HepG2 (cell line): Measurements from ENCODE around the gene SLC34A3. TPM values are rescaled to one million over a fixed set of nuclear protein-coding genes. Genes with fewer than 3 reads are reported as not detected.

Source experiments
- CEBPB ChIP-seq: IDR thresholded peaks from 2 replicates; pipeline ENCODE4 v1.6.1; 2011; ENCODE audit warnings: low read depth, low read length, improper control_type of control experiment, borderline replicate concordance
- HIC2 ChIP-seq: sonication (generic); formaldehyde crosslinking; IDR thresholded peaks from 2 replicates; pipeline ENCODE4 v1.9.0; 2022; ENCODE audit warnings: low read depth, missing genetic modification reagents
- HNF1A ChIP-seq, 2 experiments: sonication (generic) in 1 of 2; formaldehyde crosslinking in 1 of 2; IDR thresholded peaks; 2 replicates each; pipeline versions ENCODE4 v1.4.0 to v1.6.1; 2016 to 2020; ENCODE audit warnings: borderline replicate concordance in 1 of 2, low read depth in 1 of 2, mild to moderate bottlenecking in 1 of 2, missing genetic modification reagents in 1 of 2
- HNF4A ChIP-seq: sonication (generic); formaldehyde crosslinking; IDR thresholded peaks from 2 replicates; pipeline ENCODE4 v1.4.0; 2020; ENCODE audit warnings: missing genetic modification reagents
- KDM2A ChIP-seq: sonication (generic); formaldehyde crosslinking; IDR thresholded peaks from 2 replicates; pipeline ENCODE4 v1.4.0; 2020; ENCODE audit warnings: low read depth, missing genetic modification reagents, borderline replicate concordance
- MAFF ChIP-seq: IDR thresholded peaks from 2 replicates; pipeline ENCODE4 v1.6.1; 2011; ENCODE audit warnings: low read depth, low read length, improper control_type of control experiment
- MYC ChIP-seq: sonication (generic); formaldehyde crosslinking; IDR thresholded peaks from 2 replicates; pipeline ENCODE4 v1.9.0; 2021; ENCODE audit warnings: missing genetic modification reagents, borderline replicate concordance
- NR1H2 ChIP-seq: sonication (generic); formaldehyde crosslinking; IDR thresholded peaks from 2 replicates; pipeline ENCODE4 v1.8.1; 2022; ENCODE audit warnings: low read depth, missing genetic modification reagents, borderline replicate concordance
- PAX8 ChIP-seq: sonication (generic); formaldehyde crosslinking; IDR thresholded peaks from 2 replicates; pipeline ENCODE4 v1.8.0; 2022; ENCODE audit warnings: mild to moderate bottlenecking, missing genetic modification reagents, borderline replicate concordance
- PCBP1 ChIP-seq: fragments of 200-400 bp; formaldehyde crosslinking; IDR thresholded peaks from 2 replicates; pipeline ENCODE4 v1.6.1; 2017; ENCODE audit warnings: mild to moderate bottlenecking, low read depth, low read length, borderline replicate concordance
- PCBP2 ChIP-seq: fragments of 200-400 bp; formaldehyde crosslinking; optimal IDR thresholded peaks from 2 replicates; pipeline ENCODE3; 2018; ENCODE audit warnings: low read length, low read depth; ENCODE audit not compliant: poor library complexity, severe bottlenecking
- PHF21A ChIP-seq: sonication (generic); formaldehyde crosslinking; IDR thresholded peaks from 2 replicates; pipeline ENCODE4 v1.5.0; 2020; ENCODE audit warnings: mild to moderate bottlenecking, missing genetic modification reagents
- POGK ChIP-seq: sonication (generic); formaldehyde crosslinking; conservative IDR thresholded peaks from 2 replicates; pipeline ENCODE4 v1.8.0; 2022; ENCODE audit warnings: mild to moderate bottlenecking, moderate library complexity, missing genetic modification reagents
- SP5 ChIP-seq: IDR thresholded peaks from 2 replicates; pipeline ENCODE4 v1.6.1; 2016; ENCODE audit warnings: low read depth, borderline replicate concordance
- ZBTB7A ChIP-seq: sonication (generic); formaldehyde crosslinking; IDR thresholded peaks from 2 replicates; pipeline ENCODE4 v1.8.0; 2022; ENCODE audit warnings: mild to moderate bottlenecking, missing genetic modification reagents
- ZFYVE20 ChIP-seq: sonication (generic); formaldehyde crosslinking; IDR thresholded peaks from 2 replicates; pipeline ENCODE4 v1.8.0; 2023; ENCODE audit warnings: low read depth, mild to moderate bottlenecking, moderate library complexity, missing genetic modification reagents, borderline replicate concordance
- ZNF224 ChIP-seq: sonication (generic); formaldehyde crosslinking; IDR thresholded peaks from 2 replicates; pipeline ENCODE4 v1.5.0; 2020; ENCODE audit warnings: mild to moderate bottlenecking, missing genetic modification reagents
- ZNF232 ChIP-seq: sonication (generic); formaldehyde crosslinking; IDR thresholded peaks from 2 replicates; pipeline ENCODE4 v1.4.0; 2020; ENCODE audit warnings: missing genetic modification reagents, borderline replicate concordance
- ZNF713 ChIP-seq: sonication (generic); formaldehyde crosslinking; IDR thresholded peaks from 2 replicates; pipeline ENCODE4 v1.4.0; 2020; ENCODE audit warnings: mild to moderate bottlenecking, missing genetic modification reagents
- ZNF737 ChIP-seq: sonication (generic); formaldehyde crosslinking; IDR thresholded peaks from 2 replicates; pipeline ENCODE4 v1.5.0; 2020; ENCODE audit warnings: missing genetic modification reagents, mild to moderate bottlenecking, borderline replicate concordance
- polyA plus RNA-seq, 8 experiments: library from polyadenylated mRNA; depleted of rRNA in 3 of 8; stranded (reverse) in 7 of 8; unstranded in 1 of 8; fragments of >200 nt; fragmentation: Illumina TruSeq in 4 of 8; extraction: Trizol in 4 of 8; gene quantifications; 2 replicates each; pipeline versions ENCODE4 v1.2.1 to v1.2.3, GENCODE V29; 2011 to 2016; ENCODE audit warnings: low read depth in 4 of 8, missing spikeins in 1 of 8, mixed read lengths in 1 of 8; ENCODE audit not compliant: insufficient read depth in 1 of 8
- total RNA-seq, 5 experiments: library from RNA; depleted of rRNA; stranded (reverse); fragments of >200 nt; fragmentation: Illumina TruSeq; extraction: Trizol; gene quantifications; 2 replicates each; pipeline ENCODE4 v1.2.3, GENCODE V29; 2016; ENCODE audit warnings: low read depth in 1 of 5

Gene SLC34A3
- total and polyA plus RNA-seq, 2 of the 13 experiments (the other 11 are each of a cell fraction or from before 2014, with no cell fraction given): 0.07 to 1.0 TPM

GRCh38 chr9:137229903-137230704, 597 bp upstream of the SLC34A3 start (continued):
- TF ChIP-seq PHF21A (CRISPR knock-in tag) (peak; percentile 83), SP5 (peak; percentile 41), HNF4A (peak; percentile 30), ZFYVE20 (CRISPR knock-in tag) (no peak), ZNF713 (CRISPR knock-in tag) (peak; percentile 35; the same call in 1 of the 2 replicates), ZBTB7A (0 out of 2 replicates have a peak, but pooled peaks have one; percentile 26), POGK (CRISPR knock-in tag) (0 out of 2 replicates have a peak, but pooled peaks have one; percentile 56), KDM2A (CRISPR knock-in tag) (peak; percentile 76), ZNF224 (CRISPR knock-in tag) (peak; percentile 70; the same call in 1 of the 2 replicates), PCBP1 (peak; percentile 88; the same call in 1 of the 2 replicates), PCBP2 (no peak), ZNF232 (CRISPR knock-in tag) (peak; percentile 16; the same call in 1 of the 2 replicates), ZNF737 (CRISPR knock-in tag) (no peak), MAFF (peak; percentile 19; the same call in 1 of the 2 replicates), NR1H2 (CRISPR knock-in tag) (no peak), CEBPB (no peak), HNF1A (IDR thresholded peaks at IDR 0.05; ENCODE audit: low read depth) (no peak), HNF1A (CRISPR knock-in tag; IDR thresholded peaks at IDR 0.05; ENCODE audit: borderline replicate concordance) (peak; percentile 2; the same call in 1 of the 2 replicates), PAX8 (CRISPR knock-in tag) (0 out of 2 replicates have a peak, but pooled peaks have one; percentile 21), MYC (no peak), HIC2 (CRISPR knock-in tag) (peak; percentile 88)
